ENCODE measurements around the gene RASL11A.

Gene RASL11A

DNA sequence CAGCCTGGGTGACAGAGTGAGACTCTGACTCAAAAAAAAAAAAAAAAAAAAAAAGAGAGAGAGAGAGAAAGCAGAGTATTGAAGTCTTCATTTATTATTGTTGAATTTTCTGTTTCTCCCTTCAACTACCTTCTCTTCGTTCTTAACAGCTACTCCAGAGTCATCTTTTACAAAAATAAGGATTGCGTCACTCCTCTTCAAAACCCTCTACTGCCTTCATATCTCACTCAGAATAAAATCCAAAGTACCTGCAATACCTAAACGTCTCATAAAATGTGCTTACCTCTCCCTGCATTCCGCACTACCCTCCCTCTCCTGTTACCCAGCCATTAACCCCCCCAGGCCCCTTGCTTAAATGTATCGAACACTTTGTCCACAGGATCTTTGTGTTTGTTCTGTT is 36.7 kb upstream of the RASL11A start:
- H3K4me2 ChIP-seq (ENCODE audit: low read length), result no peak overlapping the region
- H3K4me1 ChIP-seq (ENCODE audit: control insufficient read depth, low read depth, low read length), result no peaks in the 10 kb centered on the region
- WGBS (ENCODE audit: extremely low coverage, insufficient coverage, low lambda C conversion rate), result no CpG with 5 or more reads among the region's 5 CpGs
- H4K8ac ChIP-seq (ENCODE audit: low read depth, low read length), result no peak overlapping the region
- no peak overlapping the region for H2BK120ac ChIP-seq (ENCODE audit: low read depth, low read length)
- H3K27me3 ChIP-seq (ENCODE audit: insufficient read depth, low read length, poor library complexity), result no peaks in the 10 kb centered on the region
- no peak overlapping the region for H4K5ac ChIP-seq (ENCODE audit: low read length)
- no peak overlapping the region for H3K18ac ChIP-seq (ENCODE audit: low read length)
- no peak overlapping the region for H3K4me3 ChIP-seq (ENCODE audit: low read length)
- no peak overlapping the region for H3K4ac ChIP-seq (ENCODE audit: low read depth, low read length)
- H3K27ac ChIP-seq (ENCODE audit: low read depth, low read length), result no peak overlapping the region
- H3K79me2 ChIP-seq (ENCODE audit: control insufficient read depth, insufficient read depth, low read length), result no peaks in the 10 kb centered on the region
- no peak for DNase-seq
- no peak overlapping the region for H3K23ac ChIP-seq (ENCODE audit: low read length)
- no peak overlapping the region for H3K56ac ChIP-seq (ENCODE audit: low read length)
- no peak overlapping the region for H2BK15ac ChIP-seq (replicated peaks; ENCODE audit: low read depth)
- H3K9ac ChIP-seq (ENCODE audit: low read length), result no peak overlapping the region
- H2BK5ac ChIP-seq (ENCODE audit: low read length), result no peak overlapping the region
- H3K79me1 ChIP-seq (ENCODE audit: low read length), result no peaks in the 10 kb centered on the region
- H3K36me3 ChIP-seq (ENCODE audit: control insufficient read depth, insufficient read depth, low read length), result no peaks in the 10 kb centered on the region
- no peak overlapping the region for H2AK5ac ChIP-seq (ENCODE audit: low read length)

DNA sequence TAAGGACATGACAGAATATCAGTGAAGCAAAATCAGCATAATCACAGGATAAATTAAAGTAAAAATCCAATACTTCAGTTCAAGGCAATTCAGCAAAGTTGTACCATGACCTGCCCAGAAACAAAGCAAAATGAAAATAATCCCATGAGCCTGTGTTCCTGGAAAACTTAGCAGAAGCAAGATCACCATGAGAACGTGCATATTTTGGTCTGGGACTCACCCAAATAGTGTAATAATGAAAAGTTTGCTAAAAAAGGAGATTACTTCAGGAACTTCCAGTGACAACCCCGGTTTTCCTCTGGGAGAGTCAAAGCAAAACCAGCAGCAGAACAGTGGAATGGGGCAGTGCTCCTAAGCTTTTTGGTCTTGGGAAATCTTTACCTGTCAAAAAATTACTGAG is 34.2 kb upstream of the RASL11A start:
- Histone ChIP-seq H3K23ac (ENCODE audit: low read length) (no peak overlapping the region), H3K4ac (ENCODE audit: low read depth, low read length) (no peak overlapping the region), H3K79me1 (ENCODE audit: low read length) (no peaks in the 10 kb centered on the region), H4K5ac (ENCODE audit: low read length) (no peak overlapping the region), H3K27me3 (ENCODE audit: insufficient read depth, low read length, poor library complexity) (no peaks in the 10 kb centered on the region), H2BK15ac (replicated peaks; ENCODE audit: low read depth) (no peak overlapping the region), H3K27ac (ENCODE audit: low read depth, low read length) (no peak overlapping the region), H2BK5ac (ENCODE audit: low read length) (no peak overlapping the region), H3K4me3 (ENCODE audit: low read length) (no peak overlapping the region), H4K8ac (ENCODE audit: low read depth, low read length) (no peak overlapping the region), H3K56ac (ENCODE audit: low read length) (no peak overlapping the region), H2AK5ac (ENCODE audit: low read length) (no peak overlapping the region), H3K9ac (ENCODE audit: low read length) (no peak overlapping the region), H3K18ac (ENCODE audit: low read length) (no peak overlapping the region), H3K36me3 (ENCODE audit: control insufficient read depth, insufficient read depth, low read length) (no peaks in the 10 kb centered on the region), H2BK120ac (ENCODE audit: low read depth, low read length) (no peak overlapping the region), H3K4me2 (ENCODE audit: low read length) (no peak overlapping the region), H3K4me1 (ENCODE audit: control insufficient read depth, low read depth, low read length) (no peaks in the 10 kb centered on the region), H3K79me2 (ENCODE audit: control insufficient read depth, insufficient read depth, low read length) (no peaks in the 10 kb centered on the region)
- DNase-seq, result no peak
- no CpG with 5 or more reads among the region's 2 CpGs for WGBS (ENCODE audit: extremely low coverage, insufficient coverage, low lambda C conversion rate)

DNA sequence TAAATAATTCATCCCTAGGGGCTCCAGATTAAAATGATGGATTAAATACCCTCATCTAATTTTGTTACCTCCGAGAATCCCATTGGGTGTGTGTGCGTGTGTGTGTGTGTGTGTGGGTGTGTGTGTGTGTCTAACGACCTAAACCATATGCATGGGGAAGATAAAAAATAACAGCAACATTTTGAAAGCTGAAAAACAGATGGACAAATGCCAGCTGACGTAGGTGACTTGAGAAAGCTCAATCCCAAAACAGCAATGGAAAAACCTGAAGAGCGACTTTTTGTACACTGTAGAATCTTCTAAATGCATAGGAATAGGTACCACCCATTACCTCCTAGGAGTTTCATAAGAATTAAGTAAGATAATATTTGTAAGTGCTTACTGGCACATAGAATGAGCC is 27.9 kb upstream of the RASL11A start:
- no CpG with 5 or more reads among the region's 5 CpGs for WGBS (ENCODE audit: extremely low coverage, insufficient coverage, low lambda C conversion rate)

DNA sequence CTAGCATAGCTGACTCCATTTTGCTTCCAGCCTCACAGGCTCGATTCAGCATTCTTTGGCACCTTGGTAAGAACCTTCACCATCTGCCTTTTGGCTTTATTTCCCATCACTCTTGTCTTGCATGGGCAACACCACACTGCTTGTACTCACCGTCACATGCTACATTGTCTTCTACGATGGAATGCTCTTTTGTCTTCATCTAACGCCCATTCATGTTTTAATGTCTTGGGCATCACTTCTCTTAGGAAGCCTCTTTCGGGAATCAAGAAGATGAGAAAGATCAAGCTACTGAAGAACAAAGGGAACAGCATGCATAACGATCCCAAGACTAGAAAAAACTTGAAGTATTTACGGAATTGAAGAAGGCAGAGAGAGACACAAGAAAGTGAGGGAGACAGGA is 25.0 kb upstream of the RASL11A start:
- no peak for DNase-seq
- no peak overlapping the region for H4K8ac ChIP-seq (ENCODE audit: low read depth, low read length)
- H3K36me3 ChIP-seq (ENCODE audit: control insufficient read depth, insufficient read depth, low read length), result no peaks in the 10 kb centered on the region
- no peak overlapping the region for H2BK15ac ChIP-seq (replicated peaks; ENCODE audit: low read depth)
- no peak overlapping the region for H3K4ac ChIP-seq (ENCODE audit: low read depth, low read length)
- no peak overlapping the region for H3K56ac ChIP-seq (ENCODE audit: low read length)
- no peaks in the 10 kb centered on the region for H3K79me1 ChIP-seq (ENCODE audit: low read length)
- no peak overlapping the region for H3K9ac ChIP-seq (ENCODE audit: low read length)
- no peak overlapping the region for H2AK5ac ChIP-seq (ENCODE audit: low read length)
- no peaks in the 10 kb centered on the region for H3K79me2 ChIP-seq (ENCODE audit: control insufficient read depth, insufficient read depth, low read length)
- no CpG with 5 or more reads among the region's 7 CpGs for WGBS (ENCODE audit: extremely low coverage, insufficient coverage, low lambda C conversion rate)
- no peak overlapping the region for H2BK120ac ChIP-seq (ENCODE audit: low read depth, low read length)
- H3K4me2 ChIP-seq (ENCODE audit: low read length), result no peak overlapping the region
- H3K27me3 ChIP-seq (ENCODE audit: insufficient read depth, low read length, poor library complexity), result no peaks in the 10 kb centered on the region
- no peak overlapping the region for H3K27ac ChIP-seq (ENCODE audit: low read depth, low read length)
- no peak overlapping the region for H3K23ac ChIP-seq (ENCODE audit: low read length)
- H3K4me3 ChIP-seq (ENCODE audit: low read length), result no peak overlapping the region
- no peak overlapping the region for H3K18ac ChIP-seq (ENCODE audit: low read length)
- no peak overlapping the region for H2BK5ac ChIP-seq (ENCODE audit: low read length)
- no peaks in the 10 kb centered on the region for H3K4me1 ChIP-seq (ENCODE audit: control insufficient read depth, low read depth, low read length)
- H4K5ac ChIP-seq (ENCODE audit: low read length), result no peak overlapping the region

More for the DNA sequence above, 27.9 kb upstream of the RASL11A start:
- H3K9ac ChIP-seq (ENCODE audit: low read length), result no peak overlapping the region
- no peak overlapping the region for H2BK5ac ChIP-seq (ENCODE audit: low read length)
- no peak overlapping the region for H2BK15ac ChIP-seq (replicated peaks; ENCODE audit: low read depth)
- no peaks in the 10 kb centered on the region for H3K27me3 ChIP-seq (ENCODE audit: insufficient read depth, low read length, poor library complexity)
- no peak overlapping the region for H3K4me2 ChIP-seq (ENCODE audit: low read length)
- no peaks in the 10 kb centered on the region for H3K36me3 ChIP-seq (ENCODE audit: control insufficient read depth, insufficient read depth, low read length)
- no peak for DNase-seq
- no peak overlapping the region for H3K23ac ChIP-seq (ENCODE audit: low read length)
- no peaks in the 10 kb centered on the region for H3K79me1 ChIP-seq (ENCODE audit: low read length)
- no peaks in the 10 kb centered on the region for H3K4me1 ChIP-seq (ENCODE audit: control insufficient read depth, low read depth, low read length)
- no peak overlapping the region for H4K5ac ChIP-seq (ENCODE audit: low read length)
- no peak overlapping the region for H3K18ac ChIP-seq (ENCODE audit: low read length)
- no peak overlapping the region for H2BK120ac ChIP-seq (ENCODE audit: low read depth, low read length)
- H3K79me2 ChIP-seq (ENCODE audit: control insufficient read depth, insufficient read depth, low read length), result no peaks in the 10 kb centered on the region
- no peak overlapping the region for H4K8ac ChIP-seq (ENCODE audit: low read depth, low read length)
- H2AK5ac ChIP-seq (ENCODE audit: low read length), result no peak overlapping the region
- no peak overlapping the region for H3K4me3 ChIP-seq (ENCODE audit: low read length)
- H3K27ac ChIP-seq (ENCODE audit: low read depth, low read length), result no peak overlapping the region
- no peak overlapping the region for H3K4ac ChIP-seq (ENCODE audit: low read depth, low read length)
- H3K56ac ChIP-seq (ENCODE audit: low read length), result no peak overlapping the region

DNA sequence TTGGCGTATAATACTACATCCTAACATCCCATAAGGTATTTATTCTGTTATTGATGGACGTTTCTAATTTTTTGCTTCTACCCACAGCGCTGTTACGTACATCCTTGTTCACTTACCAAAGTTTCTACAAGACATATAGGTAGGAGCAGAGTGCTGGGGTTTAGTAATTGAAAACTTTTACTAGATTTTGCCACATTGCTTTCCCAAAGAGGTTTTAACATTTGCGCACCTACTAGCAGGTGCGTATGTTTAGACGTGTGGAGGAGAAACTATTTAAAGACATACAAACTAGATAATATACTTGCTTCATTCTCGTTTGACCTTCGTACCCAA is 19.8 kb upstream of the RASL11A start:
- H3K27ac ChIP-seq (ENCODE audit: low read depth, low read length), result no peak overlapping the region

More for the DNA sequence above, 19.8 kb upstream of the RASL11A start:
- no peak overlapping the region for H3K4ac ChIP-seq (ENCODE audit: low read depth, low read length)
- no peak overlapping the region for H4K8ac ChIP-seq (ENCODE audit: low read depth, low read length)
- peak overlapping the region; percentile 68 for H4K5ac ChIP-seq (ENCODE audit: low read length)
- H3K4me3 ChIP-seq (ENCODE audit: low read length), result peak overlapping the region; percentile 83
- H2BK5ac ChIP-seq (ENCODE audit: low read length), result no peak overlapping the region
- no peak overlapping the region for H2BK15ac ChIP-seq (replicated peaks; ENCODE audit: low read depth)
- H3K79me1 ChIP-seq (ENCODE audit: low read length), result no peaks in the 10 kb centered on the region
- H3K4me2 ChIP-seq (ENCODE audit: low read length), result peak overlapping the region; percentile 72
- peak overlapping the region; percentile 97 for H3K56ac ChIP-seq (ENCODE audit: low read length)
- no peak overlapping the region for H2BK120ac ChIP-seq (ENCODE audit: low read depth, low read length)
- no peaks in the 10 kb centered on the region for H3K4me1 ChIP-seq (ENCODE audit: control insufficient read depth, low read depth, low read length)
- no peak overlapping the region for H2AK5ac ChIP-seq (ENCODE audit: low read length)
- no peak for DNase-seq
- no peak overlapping the region for H3K18ac ChIP-seq (ENCODE audit: low read length)
- WGBS (ENCODE audit: extremely low coverage, insufficient coverage, low lambda C conversion rate), result no CpG with 5 or more reads among the region's 9 CpGs
- H3K9ac ChIP-seq (ENCODE audit: low read length), result peak overlapping the region; percentile 86
- no peak overlapping the region for H3K23ac ChIP-seq (ENCODE audit: low read length)
- no peaks in the 10 kb centered on the region for H3K36me3 ChIP-seq (ENCODE audit: control insufficient read depth, insufficient read depth, low read length)
- H3K79me2 ChIP-seq (ENCODE audit: control insufficient read depth, insufficient read depth, low read length), result peaks cover 33% of the 10 kb centered on the region
- no peaks in the 10 kb centered on the region for H3K27me3 ChIP-seq (ENCODE audit: insufficient read depth, low read length, poor library complexity)

All from mesendoderm (in vitro differentiated cells).